ENCODE measurements around the gene ADGRB3.

Gene ADGRB3

GRCh38 chr6:68727699-68728098 is 92.6 kb downstream of the ADGRB3 start:
- H3K4me3 ChIP-seq (ENCODE audit: low read depth, low read length), result no peak overlapping the region
- TF ChIP-seq CTCF (IDR thresholded peaks at IDR 0.05; ENCODE audit: low read depth, low read length), result no peak

- no peak for TF ChIP-seq CTCF (IDR thresholded peaks at IDR 0.05; ENCODE audit: low read depth, low read length)
- no peak overlapping the region for H3K4me3 ChIP-seq (ENCODE audit: low read depth, low read length)
Measured at GRCh38 chr6:68728159-68728979, 93.3 kb downstream of the ADGRB3 start.

- no peak for TF ChIP-seq CTCF (IDR thresholded peaks at IDR 0.05; ENCODE audit: low read depth, low read length)
- H3K4me3 ChIP-seq (ENCODE audit: low read depth, low read length), result no peak overlapping the region
Measured at GRCh38 chr6:68729377-68729903, 94.4 kb downstream of the ADGRB3 start.

GRCh38 chr6:68730291-68731054 is 95.4 kb downstream of the ADGRB3 start:
- no peak for TF ChIP-seq CTCF (IDR thresholded peaks at IDR 0.05; ENCODE audit: low read depth, low read length)
- no peak overlapping the region for H3K4me3 ChIP-seq (ENCODE audit: low read depth, low read length)

GRCh38 chr6:68732423-68732822 is 97.3 kb downstream of the ADGRB3 start:
- no peak overlapping the region for H3K4me3 ChIP-seq (ENCODE audit: low read depth, low read length)
- no peak for TF ChIP-seq CTCF (IDR thresholded peaks at IDR 0.05; ENCODE audit: low read depth, low read length)

GRCh38 chr6:68735866-68736265 is 100.8 kb downstream of the ADGRB3 start:
- TF ChIP-seq CTCF (IDR thresholded peaks at IDR 0.05; ENCODE audit: low read depth, low read length), result no peak
- H3K4me3 ChIP-seq (ENCODE audit: low read depth, low read length), result no peak overlapping the region

- no peak for TF ChIP-seq CTCF (IDR thresholded peaks at IDR 0.05; ENCODE audit: low read depth, low read length)
- no peak overlapping the region for H3K4me3 ChIP-seq (ENCODE audit: low read depth, low read length)
Measured at GRCh38 chr6:68737061-68737460, 102.0 kb downstream of the ADGRB3 start.
